DMS 273 (cell line): ENCODE results near the gene IMP3.
"Not testable (repeated sequence)": the region's sequence is repeated elsewhere in the genome, so short reads cannot be mapped to it uniquely, and the experiment has no call there.

Experiments
- DNase-seq: peaks from one replicate; lab custom pipeline; 2025; ENCODE audit not compliant: unreplicated experiment; lab: John Stamatoyannopoulos, UW

Gene IMP3

DNA sequence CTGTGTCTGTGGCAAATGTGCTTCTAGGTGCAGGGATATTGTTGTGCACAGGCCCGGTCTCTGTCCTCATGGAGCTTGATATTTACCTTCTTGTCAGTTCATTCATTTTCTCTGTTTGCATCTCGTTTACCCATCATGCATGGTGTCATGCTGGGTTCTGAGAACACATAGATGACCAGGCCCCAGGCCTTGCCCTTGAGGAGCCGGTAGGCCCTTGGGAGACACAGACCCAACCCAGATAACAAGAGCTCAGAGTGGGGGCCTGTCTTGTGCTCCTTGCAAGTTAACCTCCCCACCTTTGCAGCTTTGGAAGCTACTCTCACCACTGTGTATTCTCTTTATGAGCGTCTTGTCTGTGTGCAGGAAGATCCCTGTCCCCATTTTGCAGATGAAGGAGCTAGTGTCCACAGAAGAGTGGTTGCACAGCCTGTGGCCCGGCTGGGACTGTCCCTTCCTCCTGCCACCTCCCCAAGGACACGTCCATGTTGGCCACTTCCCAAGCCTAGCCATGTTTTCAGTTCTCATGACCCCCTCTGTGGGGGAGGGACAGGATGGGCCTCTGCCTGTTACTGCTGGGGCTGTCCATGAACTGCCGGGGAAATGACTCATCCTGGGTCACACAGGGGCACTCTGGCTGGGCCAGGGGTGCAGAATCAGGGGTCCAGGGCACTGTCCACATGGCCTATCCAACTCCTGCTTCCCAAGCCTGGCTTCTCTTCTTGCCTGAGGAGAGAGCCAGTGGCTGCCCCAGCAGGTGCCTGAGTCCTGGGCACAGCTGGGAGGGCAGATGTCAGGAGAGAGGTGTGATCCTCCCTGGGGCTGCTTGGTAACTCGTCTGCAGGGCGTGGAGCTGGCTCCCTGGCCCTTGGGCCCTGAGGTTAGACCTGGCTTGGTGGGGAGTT, 11.1 kb upstream of the IMP3 start:
- peak; percentile 41 for DNase-seq

DNA sequence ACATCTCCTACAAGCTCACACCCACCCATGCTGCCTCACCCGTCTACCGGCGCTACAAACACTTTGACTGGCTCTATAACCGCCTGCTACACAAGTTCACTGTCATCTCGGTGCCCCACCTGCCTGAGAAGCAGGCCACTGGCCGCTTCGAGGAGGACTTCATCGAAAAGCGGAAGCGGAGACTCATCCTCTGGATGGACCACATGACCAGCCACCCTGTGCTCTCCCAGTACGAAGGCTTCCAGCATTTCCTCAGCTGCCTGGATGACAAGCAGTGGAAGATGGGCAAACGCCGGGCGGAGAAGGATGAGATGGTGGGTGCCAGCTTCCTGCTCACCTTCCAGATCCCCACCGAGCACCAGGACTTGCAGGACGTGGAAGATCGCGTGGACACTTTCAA, 9.8 kb upstream of the IMP3 start:
- DNase-seq: no peak

DNA sequence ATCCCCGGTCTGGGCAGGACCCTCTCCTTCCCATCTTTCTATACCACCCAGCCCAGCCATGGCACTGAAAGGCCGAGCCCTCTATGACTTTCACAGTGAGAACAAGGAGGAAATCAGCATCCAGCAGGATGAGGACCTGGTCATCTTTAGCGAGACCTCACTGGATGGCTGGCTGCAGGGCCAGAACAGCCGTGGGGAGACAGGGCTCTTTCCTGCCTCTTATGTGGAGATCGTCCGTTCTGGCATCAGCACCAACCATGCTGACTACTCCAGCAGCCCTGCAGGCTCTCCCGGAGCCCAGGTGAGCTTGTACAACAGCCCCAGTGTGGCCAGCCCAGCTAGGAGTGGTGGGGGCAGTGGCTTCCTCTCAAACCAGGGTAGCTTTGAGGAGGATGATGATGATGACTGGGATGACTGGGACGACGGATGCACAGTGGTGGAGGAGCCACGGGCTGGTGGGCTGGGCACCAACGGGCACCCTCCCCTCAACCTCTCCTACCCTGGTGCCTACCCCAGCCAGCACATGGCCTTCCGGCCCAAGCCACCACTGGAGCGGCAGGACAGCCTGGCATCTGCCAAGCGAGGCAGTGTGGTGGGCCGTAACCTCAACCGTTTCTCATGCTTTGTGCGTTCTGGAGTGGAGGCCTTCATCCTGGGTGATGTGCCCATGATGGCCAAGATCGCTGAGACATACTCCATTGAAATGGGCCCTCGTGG, 9.2 kb upstream of the IMP3 start:
- DNase-seq: no peak

DNA sequence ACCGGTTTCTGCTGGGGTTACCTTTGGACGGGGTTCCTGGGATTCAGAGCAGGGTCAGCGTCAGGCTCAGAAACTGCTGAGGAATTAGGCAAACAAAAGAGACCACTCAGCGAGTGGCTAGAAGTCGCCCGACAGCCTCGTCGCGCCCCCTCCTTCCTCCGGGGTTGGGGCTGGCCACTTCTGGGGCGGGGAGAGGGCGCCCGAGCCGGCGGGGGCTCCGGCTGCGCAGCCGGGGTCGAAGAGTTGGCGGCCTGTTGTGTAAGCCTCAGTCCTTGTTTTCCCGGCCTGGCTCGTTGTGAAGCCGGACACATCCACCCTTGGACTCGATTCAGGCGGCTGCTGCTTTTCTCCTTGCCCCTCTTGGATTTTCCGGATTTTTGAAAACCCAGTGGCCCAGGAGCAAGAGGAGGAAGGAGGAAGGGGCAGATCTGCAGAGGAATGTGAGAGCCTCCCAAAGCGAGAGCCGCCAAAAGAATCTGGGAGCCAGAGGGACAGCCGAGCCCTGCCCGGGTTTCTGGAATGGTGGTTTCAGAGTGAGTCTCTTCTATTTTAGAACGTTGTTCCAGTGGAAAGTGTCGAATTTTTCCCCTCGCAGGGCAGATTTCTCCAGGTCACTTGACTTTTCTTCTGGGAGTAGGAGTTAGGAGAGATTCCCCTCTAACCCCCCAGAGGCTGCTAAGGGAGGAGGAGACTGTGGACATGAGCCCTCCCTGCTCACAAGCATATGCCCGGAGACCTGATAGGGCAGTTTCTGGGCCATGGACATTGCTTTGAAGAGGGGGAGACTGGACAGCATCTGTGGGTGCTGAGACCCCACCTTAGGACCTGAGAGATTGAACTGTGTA, 8.4 kb upstream of the IMP3 start:
- DNase-seq: peak; percentile 54

DNA sequence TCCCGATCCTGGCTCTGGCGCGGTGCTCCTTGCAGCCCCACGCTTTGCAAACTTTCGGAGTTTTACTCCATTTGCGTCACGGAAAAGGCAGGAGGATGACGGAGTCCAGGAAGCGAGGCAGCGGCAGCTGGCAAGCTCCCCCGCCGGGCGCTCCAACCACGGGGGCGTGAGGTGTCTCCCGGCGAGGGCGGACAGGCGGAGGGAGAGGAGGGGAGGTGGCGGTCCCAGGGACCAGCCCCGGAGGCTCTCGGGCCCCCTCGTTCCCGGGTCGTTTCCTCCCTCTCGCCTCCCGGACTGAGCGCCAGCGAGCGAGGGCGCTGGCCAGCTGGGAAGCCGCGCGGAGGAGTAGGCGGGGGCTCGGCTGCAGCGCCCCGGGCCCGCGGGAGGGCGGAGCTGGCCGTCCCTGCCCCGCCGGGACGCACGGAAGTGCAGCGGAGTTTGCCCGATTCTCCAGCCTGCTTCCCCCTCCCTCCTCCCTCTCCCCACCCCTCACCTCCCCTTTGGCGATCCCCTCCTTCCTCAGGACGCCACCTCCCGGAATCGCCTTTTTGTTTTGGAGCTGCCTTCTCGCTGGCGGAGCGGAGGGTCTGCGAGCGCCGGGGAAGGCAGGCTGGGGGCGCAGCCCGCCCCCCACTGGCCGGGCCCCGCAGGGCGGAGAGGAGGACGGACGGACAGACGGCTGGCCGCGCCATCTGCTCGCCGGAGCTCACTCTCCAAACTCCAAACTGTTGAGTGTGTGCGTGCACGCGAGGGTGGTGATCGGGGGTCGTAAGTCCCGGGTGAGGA, 7.5 kb upstream of the IMP3 start, which contains the start of gene SNX33:
SNX33 (plus strand) TSS at position 543 of the 786 bp plus-strand sequence. CDS start 1,191 bp downstream, outside the sequence.
- DNase-seq: peak; percentile 87

DNA sequence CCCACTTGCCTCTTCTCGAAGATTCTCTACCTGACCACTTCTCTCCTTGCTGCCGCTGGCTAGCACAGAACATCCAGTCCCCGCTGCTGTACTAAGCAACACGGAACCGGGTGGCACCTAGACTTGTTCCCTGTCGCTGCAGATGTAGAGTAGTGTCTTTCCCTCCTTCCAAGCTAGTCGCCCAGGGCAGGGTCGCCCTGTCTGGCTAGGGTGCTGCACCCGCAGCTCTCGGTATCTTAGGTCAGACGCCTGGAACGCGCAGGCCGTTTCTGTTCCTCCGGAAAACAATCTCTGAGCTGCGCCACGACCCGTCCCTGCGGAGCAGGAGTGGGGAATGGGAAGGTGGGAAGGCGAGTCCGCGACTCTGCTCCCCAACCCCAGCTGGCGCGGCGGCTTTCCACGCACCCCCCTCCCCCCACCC, 6.9 kb upstream of the IMP3 start:
- DNase-seq: no peak

DNA sequence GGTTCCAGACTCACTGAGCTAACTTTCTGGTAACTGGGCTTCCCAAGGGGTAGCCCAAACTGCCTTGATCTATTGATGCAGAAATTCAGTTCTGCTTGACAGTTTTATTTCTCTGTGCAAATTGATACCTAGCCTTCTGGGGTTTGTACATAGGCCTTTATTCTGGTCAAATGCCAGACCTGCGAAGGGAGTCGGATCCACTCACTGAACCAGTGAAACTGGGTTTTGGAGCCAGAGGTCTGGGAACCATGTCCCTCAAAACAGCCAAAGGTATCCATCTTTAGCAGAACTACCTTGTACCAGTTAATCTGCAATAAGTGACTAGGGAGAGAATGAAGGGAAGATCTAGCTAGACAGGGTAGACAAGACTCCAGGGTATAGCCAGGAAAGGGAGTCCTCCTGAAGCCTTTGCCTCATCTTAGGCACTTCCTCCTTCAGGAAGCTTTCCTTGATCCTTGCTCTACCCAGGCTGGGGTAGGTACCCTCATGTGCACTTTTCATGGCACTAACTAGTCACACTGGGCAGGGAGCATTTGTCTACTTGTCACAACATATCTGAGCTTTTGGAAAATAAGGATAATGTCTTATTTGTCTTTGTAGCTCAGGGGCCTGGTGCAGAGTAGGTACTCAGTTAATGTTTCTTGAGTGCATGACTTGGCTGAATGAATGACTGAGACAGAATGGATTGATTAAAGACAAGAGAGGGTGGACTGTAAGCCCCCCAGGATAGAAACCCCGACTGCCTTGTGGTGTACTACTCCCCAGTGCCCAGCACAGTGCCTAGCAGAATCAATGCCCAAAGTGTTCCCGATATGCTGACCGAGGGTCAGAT, 6.3 kb upstream of the IMP3 start:
- no peak for DNase-seq

DNA sequence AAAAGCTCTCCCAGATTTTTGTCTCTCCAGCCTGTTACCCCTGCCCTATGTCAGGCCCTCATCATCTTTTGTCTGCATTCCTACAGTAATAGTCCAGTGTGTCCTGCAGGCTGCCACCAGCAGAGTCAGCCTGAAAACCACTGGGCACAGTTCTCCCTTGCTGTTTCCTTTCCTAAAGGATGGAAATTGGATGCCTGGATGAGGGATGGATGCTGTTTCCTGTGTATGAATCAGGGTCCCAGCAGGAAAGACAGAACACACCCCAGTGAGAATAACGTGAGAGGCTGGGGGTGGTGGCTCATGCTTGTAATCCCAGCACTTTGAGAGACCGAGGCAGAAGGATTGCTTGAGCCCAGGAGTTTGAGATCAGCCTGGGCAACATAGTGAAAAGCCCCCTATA, 4.4 kb upstream of the IMP3 start:
- no peak for DNase-seq

DNA sequence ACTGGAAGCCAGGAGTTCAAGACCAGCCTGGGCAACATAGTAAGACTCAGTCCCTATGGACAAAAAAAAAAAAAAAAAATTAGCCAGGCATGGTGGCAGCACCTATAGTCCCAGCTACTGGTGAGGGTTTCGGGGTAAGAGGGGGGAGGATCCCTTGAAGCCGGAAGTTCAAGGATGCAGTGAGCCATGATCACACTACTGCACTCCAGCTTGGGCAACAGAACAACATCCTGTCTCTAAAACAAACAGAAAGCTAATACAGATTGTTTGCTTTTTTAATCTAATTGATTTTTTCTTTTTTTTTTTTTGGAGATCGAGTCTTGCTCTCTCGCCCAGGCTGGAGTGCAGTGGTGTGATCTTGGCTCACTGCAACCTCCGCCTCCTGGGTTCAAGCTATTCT, 1.6 kb upstream of the IMP3 start:
- no peak for DNase-seq

DNA sequence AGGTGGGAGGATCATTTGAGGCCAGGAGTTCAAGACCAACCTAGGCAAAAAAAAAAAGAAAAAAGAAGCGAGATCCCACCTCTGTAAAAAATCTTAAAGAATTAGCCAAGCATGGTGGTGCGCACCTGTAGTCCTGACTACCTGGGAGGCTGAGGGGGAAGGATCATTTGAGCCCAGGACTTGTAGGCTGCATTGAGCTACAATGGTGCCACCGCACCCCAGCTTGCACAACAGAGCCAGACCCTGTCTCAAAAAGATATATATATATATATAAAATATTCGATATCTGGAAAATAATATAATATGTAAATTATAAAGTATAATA, 1.1 kb upstream of the IMP3 start:
- no peak for DNase-seq

DNA sequence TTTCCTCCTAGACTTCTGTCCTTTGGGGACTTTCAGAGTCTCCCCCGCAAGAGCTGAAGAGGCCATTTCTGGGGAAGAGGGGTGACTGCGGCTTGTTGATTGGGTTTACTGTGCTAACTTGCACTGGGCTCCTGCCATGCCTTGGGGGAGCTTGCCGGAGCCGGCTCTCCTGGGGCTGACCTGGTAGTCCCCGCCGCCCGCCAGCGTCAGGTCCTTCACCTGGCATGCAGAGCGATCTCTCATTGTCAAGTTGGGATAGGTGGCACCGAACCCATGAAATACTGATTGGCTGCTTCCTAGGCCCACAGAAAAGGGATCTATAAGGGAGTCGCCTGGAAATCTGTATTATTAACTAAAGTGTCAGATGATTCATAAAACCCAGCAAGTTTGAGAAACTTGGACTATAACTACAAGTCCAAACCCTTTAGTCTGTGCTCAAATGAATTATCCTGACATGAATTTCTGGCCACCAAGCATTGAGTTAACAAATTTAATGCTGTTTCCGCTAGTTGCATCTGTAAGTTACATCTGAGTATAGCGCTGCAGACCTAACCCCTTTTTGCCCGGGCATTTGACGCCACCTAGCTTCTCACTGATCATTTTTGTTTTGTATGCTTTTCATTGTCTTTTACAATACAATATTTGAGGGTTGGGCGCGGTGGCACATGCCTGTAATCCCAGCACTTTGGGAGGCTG, 607 bp upstream of the IMP3 start:
- DNase-seq: peak; percentile 64

DNA sequence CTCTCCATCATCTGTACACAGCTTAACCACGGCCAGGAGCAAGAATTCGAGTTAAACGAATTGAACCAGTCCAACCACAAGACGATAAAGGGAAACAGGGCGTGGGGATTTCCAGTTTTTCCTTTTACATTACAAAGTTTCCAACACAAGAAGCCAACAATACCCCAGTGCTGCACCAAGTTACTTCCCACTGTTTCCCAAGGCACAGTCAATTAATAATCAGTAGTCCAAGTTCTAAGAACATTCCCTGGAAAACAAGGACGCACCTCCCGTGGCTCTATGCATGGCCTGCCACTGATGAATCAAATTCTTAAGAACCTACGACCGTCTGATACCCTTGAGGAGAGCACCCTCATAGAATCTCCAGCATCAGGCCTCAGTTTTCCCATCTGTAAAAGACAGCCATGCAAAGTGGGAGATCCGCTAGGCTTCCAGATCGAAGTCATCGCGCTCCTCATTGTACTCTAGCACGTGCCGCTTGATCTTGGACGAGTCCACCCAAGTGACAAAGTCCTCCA, 774 bp downstream of the IMP3 start:
- no peak for DNase-seq

DNA sequence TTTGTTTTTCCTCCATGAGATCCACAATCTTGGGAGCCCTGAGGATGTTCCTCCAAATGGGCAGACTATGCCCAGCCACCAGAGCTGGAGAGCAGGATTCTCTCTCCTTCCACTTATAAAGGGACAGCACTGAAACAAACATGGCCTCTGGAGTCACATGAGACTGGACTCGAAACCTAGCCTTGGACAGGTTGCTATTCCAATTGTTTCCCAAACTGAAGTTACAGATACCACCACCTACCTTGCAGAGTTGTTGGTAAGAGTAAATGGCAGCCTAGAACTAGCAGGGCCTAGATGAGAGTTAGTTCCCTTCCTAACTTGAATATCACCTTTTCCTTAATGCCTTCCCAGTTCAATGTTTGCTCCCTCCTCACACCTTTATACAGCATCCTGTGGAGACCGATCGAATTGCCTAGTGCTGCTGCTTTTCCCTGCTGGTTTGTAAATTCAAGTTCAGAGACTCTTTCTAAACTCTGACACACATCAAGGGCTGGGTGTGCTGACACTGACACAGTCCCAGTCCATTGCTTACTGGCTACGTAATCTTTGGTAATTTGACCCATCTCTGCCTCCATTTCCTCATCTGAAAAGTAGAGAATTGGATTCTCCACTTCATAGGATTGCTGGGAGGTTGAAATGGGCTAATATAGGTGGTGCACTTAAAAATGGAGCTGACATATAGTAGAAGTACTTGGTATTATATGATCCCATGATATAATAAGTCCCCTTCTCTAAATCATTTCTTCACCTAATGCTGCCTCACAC, 2.6 kb downstream of the IMP3 start:
- DNase-seq: no peak

DNA sequence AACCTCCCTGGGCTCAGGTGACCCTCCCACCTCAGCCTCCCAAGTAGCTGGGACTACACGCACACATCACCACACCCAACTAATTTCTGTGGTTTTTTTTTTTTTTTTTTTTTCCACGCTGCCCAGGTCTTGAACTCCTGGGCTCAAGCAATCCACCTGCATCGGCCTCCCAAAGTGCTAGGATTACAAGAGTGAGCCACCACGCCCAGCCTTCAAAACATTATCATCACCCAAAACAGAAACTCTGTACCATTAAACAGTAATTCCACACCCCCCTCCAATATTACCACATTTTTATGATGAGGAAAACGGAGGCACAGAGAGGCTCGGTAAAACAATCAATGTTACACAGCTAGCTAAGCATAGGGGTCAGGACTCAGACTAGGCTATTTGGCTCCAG, 4.0 kb downstream of the IMP3 start:
- no peak for DNase-seq

DNA sequence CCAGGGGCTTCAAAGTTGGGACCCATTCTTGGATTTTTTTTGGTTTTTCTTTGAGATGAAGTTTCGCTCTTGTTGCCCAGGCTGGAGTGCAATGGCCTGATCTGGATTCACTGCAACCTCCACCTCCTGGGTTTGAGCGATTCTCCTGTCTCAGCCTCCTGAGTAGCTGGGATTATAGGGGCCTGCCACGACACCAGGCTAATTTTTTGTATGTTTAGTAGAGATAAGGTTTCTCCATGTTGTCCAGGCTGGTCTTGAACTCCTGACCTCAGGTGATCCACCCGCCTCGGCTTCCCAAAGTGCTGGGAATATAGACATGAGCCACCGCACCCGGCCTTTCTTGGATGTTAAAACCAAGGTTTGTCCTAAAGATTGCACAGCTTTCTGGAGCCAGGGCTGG, 6.1 kb downstream of the IMP3 start:
- not testable (repeated sequence) for DNase-seq

DNA sequence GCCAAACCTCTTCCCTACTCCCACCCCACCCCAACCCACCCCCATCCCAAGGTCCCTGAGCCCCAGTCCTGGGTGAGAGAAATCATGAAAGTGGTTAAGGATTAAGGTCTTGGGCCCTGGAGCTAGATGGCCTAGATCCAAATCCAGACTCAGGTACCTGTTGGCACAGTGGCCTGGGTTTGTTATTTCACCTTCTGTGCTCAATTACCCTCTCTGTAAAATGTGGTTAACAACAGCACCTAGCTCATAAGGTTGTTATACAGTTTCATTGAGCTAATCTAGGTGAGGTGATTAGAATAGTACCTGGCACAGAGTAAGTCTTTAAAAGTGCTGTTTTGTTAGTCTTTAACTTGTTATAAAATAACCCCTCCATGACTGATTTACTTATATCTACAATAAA, 8.1 kb downstream of the IMP3 start:
- no peak for DNase-seq

DNA sequence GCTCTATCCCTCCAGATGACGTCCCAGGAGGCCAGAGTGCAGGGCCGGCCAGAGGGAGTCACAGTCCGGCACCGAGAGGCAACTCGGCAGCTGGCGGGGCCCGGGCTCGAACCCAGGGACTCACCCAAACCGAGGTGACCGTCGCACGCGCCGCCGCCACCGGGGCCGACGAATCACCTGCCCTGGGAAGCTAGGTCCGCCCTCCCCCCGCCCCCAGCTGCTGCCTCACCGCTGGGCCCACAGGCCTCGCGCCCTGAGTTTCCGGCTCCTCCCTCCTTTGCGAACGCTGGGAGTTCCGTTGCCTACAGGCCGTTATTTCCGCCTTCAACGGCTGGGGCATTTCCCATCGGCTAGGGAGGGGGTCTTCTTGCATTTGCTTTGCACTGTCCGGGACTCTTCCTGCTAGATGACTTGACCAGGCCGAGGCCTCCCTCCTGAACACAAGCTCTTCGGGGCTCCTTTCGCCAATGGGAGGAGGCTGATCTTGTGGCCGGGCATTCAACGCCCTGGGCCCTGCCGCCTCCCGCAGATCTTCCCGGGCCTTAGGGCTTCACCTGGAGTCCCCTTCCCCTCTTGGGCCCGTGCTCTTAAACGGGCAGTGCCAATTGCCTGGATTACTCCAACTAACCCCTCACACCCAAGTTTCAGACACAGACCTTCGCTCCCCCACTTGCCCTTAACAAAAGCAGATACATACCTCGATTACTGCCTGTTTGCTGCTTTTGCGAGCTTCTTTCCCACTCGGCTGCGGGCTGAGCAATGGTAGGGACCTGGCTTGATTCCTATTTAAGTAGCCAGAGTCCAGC, 14.3 kb downstream of the IMP3 start, which contains the start of gene SNUPN:
SNUPN (minus strand) TSS at position 184 of the 806 bp plus-strand sequence. CDS start 4,674 bp downstream, outside the sequence.
- peak; percentile 94 for DNase-seq
